Muscle of arm (tissue), 12 donors: ENCODE measurements around the gene MIS12. TPM values are rescaled to one million over a fixed set of nuclear protein-coding genes. Genes with fewer than 3 reads are reported as not detected.

Source experiments
- DNase-seq: peaks from one replicate; pipeline ENCODE4 v3.0.0-alpha.2; 2013
- polyA plus RNA-seq, 12 donors: library from polyadenylated mRNA; unstranded; fragments of 120-200 nt; gene quantifications; one replicate each; pipeline ENCODE4 v1.2.1, GENCODE V29; 2013; ENCODE audit not compliant: insufficient read length in 12 of 12

The MIS12 gene
- polyA plus RNA-seq, 12 donors = 15.6 to 32.4 (median 26.4) TPM; not detected in 1

- DNase-seq = no peak
Observed at GRCh38 chr17:5488752-5489151, 2.4 kb downstream of the MIS12 start.

DNA sequence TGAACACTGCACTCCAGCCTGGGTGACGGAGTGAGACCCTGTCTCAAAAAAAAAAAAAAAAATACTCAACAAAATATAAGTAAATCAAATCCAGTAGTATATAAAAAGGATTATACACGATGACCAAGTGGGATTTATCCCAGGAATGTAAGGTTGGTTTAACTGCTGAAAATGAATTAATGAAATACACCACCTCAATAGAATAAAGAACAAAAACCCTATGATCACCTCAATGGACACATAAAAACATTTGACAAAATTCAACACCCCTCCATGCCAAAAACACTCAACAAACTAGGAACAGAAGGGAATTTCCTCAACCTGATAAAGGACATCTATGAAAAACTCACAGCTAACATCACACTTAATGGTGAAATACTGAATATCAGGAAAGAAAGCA, 6.6 kb downstream of the MIS12 start:
- no peak for DNase-seq

GRCh38 chr17:5499476-5500231, 13.3 kb downstream of the MIS12 start:
- DNase-seq = no peak

- DNase-seq = peak; percentile 23
Observed at GRCh38 chr17:5500247-5500588, 13.9 kb downstream of the MIS12 start.

DNA sequence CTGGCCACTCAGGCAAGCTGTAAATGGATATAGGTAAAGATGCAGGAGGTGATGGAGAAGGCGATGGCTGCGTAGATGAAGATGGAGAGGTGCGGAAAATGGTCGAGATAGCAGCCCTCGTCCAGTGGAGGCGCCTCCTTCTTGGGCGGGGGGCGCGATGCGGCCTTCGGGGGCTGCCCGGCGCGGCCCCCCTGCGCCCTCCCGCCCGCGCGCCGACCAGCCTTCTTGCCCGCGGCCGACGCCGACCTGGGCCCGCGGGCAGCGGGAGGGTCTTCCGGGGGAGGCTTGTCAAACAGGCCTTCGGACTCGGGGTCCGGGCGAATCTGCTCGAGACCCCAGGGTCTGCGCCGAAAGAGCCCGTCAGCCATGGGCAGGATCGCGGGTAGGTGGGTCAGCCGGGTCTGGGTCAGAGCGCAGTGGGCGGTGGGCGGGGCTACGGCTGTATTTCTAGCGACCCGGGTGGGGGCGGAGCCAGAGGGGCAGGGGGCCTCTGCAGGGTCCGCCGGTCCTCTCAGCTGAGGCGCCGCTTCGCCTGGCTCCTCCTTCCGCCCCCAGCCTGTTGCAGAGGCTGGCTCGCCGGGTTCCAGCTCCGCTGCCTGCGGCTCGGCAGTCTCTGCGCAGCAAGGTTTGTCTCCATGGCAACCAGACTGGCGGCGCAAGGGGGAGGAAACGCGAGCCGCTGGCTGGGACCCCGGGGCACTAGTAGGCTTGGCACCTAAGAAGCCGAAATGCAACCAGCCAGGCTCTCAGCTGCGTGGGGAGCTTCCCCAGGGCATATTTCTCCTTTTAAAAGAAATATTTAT, 14.4 kb downstream of the MIS12 start:
- DNase-seq = peak; percentile 90

GRCh38 chr17:5501685-5502084, 15.3 kb downstream of the MIS12 start:
- DNase-seq = no peak

DNA sequence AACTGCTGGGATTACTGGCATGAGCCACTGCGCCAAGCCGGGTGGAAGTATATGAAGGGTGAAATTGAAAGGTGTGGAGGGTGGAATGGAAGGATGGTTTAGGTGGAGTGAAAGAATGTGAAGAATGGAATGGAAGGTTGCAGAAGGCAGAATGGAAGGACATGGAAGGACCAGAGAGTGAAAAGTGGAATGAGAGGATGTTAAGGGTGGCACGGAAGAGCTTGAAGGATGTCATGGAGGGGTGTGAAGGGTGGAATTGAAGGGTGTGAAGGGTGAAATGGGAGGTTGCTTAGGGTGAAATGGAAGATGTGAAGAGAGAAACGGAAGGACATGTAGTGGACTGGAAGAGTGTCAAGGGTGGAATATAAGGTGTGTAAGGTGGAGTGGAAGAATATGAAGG, 16.2 kb downstream of the MIS12 start:
- DNase-seq = no peak

GRCh38 chr17:5506307-5506706, 19.9 kb downstream of the MIS12 start:
- no peak for DNase-seq

DNA sequence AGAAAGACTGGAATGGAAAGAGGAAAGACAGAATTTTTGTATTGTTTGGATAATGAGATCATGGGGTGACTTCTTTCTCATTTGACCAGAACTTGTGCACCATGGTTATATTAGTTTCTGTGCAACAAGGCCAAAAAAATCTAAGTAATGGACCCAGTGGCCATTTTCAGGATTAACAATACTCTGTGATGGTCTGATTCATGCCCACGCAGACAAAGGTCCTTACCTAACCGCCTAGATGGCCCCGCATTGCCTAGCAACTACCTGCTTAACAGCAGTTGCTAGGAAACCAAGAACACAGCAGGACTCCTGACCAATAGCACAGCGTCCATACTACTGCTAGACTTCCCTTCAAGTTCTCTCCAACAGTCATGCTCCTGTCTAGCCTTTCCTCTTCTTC, 22.4 kb downstream of the MIS12 start:
- no peak for DNase-seq

GRCh38 chr17:5509482-5509881, 23.1 kb downstream of the MIS12 start:
- no peak for DNase-seq

- no peak for DNase-seq
Observed at GRCh38 chr17:5510771-5511170, 24.4 kb downstream of the MIS12 start.

DNA sequence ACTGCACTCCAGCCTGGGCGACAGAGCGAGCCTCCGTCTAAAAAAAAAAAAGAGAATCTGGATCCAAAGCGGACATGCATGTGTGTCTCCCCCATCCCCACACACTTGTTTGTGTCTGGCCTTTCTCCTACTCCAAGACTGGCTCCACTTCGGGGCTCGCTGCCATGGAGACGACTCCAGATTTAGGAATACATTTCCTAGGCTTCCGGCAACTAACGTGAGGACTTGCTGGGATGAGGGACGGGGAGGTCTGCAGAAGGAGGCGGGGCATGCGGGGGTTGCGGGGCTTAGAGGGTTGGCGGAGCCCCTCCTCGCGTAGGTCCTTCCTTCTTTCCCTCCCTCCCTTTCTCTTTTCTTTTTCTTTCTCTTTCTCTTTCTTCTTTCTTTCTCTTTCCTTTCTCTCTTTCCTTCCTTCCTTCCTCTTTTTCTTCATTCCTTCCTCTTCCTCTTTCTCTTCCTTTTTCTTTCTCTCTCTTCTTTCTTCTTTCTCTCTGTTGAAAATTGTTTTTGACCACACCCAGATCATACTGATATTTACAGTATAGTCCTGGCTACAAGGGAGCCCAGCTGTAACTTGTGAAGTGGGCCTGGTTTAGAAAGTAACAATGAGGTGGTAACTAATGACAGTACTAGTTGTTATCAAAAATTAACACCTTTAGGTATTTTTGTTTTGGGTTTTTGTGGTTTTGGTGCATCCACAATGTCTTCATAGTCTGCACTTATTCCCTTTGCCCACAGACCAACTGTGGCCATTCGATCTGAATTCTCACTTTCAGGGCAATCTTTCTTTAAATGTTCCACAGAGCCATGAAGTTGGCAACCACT, 25.2 kb downstream of the MIS12 start:
- no peak for DNase-seq

DNA sequence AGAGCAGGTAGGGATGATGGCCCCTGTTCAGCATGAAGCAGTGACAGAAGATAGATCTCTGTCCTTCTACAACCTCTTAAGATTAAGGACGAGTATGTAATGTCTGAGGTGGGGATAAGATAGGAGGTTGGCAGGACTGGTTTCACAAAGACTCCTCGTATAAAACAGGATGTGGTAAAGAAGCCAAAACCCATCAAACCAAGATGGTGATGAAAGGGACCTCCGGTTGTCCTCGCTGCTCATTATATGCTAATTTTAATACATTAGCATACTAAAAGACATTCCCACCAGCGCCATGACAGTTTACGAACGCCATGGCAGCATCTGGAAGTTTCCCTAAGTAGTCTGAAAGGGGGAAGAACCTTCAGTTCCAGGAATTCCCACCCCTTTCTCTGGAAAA, 27.3 kb downstream of the MIS12 start:
- no peak for DNase-seq

DNA sequence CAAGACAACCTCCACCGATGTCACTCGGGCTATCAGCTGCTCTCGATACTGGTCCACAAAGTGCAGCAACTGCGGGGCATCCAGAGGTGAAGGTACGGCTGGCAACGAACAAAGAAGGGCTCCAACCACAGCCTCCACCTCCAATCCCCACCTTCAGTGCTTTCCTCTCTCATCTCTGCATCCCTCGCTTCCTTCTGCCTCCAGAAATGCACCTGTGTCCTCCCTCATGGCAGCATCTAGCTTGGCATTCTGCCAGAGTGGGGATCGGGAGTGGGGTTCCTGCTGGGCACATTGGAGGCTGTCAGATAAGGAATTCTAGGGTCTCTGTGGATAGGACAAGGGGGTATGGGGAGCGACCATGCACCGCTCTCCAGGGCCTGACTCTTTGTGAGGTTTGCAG, 28.6 kb downstream of the MIS12 start:
- no peak for DNase-seq

DNA sequence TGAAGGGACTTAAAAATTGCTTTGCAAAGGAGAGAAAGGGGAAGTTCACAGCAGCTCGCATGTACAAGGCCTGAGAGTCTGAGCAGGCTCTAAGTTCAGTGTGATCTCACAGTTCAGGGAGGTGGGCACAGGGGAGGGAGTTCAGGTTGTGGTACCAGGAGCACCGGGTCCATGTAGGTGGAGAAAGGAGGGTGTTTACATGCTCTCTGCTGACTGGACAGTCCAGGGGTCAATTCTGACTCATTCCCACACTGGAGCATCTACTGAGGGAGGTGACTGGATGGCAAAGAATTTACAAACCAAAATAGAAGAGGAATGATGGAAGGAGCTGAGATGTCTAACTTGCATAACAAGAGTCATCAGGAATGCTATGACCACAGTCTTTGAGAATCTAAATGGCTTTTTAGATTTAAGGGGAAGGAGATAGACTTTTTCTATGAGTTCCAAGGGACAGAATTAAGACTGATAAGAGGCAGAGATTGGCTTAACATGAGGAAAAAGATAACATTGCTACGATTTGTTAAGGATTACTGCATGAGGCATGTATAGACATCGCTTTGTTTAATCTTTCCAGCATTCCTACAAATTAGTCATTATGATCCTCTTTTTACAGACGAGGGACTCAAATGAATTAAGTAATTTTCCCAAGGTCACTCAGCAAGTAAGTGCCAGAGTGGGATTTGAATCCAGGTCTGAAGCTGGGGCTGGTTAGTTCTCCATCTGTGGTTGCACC, 29.9 kb downstream of the MIS12 start:
- no peak for DNase-seq

GRCh38 chr17:5522476-5522875, 36.1 kb downstream of the MIS12 start:
- no peak for DNase-seq

DNA sequence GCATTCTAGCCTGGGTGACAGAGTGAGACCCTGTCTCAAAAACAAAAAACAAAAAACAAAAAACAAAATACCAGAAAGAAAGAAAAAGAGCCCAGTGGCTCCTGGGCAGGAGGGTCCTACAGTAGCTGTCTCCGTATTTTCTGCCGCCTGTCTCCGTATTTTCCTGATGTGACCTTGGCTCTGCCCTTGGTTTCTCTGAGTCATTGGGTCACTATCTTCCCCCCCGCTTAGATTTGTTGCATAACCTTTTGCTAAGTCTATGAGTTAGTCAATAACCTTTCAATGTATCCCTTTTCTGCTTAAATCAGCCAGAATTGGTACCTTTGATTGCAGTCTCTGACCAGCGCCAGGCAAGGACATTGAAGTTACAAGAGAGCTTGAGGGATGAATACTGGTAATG, 36.9 kb downstream of the MIS12 start:
- no peak for DNase-seq

DNA sequence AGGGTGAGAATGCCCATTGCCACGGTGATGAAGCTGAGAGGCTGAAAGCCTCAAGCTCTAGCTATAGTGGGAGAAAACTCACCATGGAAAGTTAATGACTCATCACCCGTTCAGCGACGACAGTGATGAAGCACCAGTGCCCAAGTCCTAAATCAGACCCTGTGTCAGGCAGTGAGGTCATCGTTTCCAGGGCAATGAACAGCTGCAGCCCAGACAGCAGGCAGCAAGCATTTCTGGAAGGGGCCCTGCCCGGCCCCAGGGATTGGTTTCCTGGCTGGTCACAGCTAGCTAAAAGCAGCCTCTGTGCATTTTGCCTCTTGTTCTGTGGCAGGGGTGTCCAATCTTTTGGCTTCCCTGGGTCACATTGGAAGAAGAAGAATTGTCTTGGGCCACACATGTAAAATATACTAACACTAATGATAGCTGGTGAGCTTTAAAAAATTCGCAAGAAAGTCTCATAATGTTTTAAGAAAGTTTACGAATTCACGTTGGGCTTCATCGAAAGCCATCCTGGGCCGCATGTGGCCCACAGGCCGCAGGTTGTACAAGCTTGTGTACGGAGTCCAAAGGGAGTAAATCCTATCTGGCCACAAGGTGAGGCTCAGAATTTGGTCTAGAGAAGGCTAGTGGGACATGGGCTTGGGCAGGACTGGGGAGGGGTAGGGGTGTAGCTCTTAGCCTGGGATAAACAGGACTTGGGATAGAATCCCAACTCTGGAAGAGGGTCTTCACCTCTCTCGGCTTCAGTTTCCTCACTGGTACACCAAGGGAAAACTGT, 40.6 kb downstream of the MIS12 start:
- peak; percentile 70 for DNase-seq

DNA sequence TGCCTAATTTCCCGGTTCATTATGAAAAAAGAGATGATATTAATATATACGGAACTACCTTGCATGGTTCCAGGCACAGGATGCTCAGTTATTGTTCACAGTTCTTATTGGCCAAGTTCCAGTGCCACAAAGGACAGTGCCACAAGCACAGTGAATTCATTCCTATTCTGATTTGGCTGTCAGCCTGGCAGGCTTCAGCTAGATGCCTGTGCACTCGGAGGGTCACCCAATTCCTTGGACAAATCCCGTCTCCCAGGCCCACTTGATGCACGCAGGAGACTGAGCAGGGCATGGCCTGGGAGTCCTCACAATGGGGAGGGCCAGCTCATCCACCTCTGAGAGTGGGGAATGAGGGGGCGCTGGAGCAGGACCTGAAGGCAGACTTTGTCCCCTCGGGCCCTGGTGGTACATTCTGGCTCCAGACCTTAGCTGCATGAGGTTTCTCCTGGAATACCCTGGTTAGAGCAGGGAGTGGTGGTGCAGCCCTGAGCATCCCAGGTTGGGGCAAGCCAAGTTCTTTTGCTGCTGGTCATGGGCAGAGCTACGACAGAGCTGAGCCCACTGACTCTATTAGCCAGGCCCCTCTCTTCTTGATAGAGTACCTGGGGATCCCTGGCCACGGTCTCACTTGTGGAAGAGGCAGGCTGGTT, 41.4 kb downstream of the MIS12 start:
- DNase-seq = no peak

GRCh38 chr17:5530265-5531084, 44.1 kb downstream of the MIS12 start:
- DNase-seq = no peak
